Colon (tissue), 2 donors: ENCODE results near the gene ZSWIM3.
"Not testable (repeated sequence)": the region's sequence is repeated elsewhere in the genome, so short reads cannot be mapped to it uniquely, and the experiment has no call there.

Experiments
- FAIRE-seq: peaks from 2 replicates; lab custom pipeline; 2012; peaks lifted over from hg19 to GRCh38; lab: Jason Lieb, UNC
- donor health status: control.
- donor health status: control.

ZSWIM3 gene

GRCh38 chr20:45857114-45857881 is at the start of gene ZSWIM3, which contains the start of gene ACOT8:
TSS of gene ZSWIM3 (plus strand) at chr20:45857614. CDS start at chr20:45857826, 212 bp downstream.
TSS of gene ACOT8 (minus strand) at chr20:45857392. CDS start at chr20:45857315, 77 bp downstream.
- no peak for FAIRE-seq

- FAIRE-seq, result no peak
Observed at GRCh38 chr20:45810191-45810970, 47.0 kb upstream of the ZSWIM3 start.

- FAIRE-seq, result peak; percentile 55
Observed at GRCh38 chr20:45812157-45813005, 45.0 kb upstream of the ZSWIM3 start, which contains the start of gene UBE2C. TSS of gene UBE2C (plus strand) at chr20:45812644. CDS start at chr20:45812696, 52 bp downstream.

- FAIRE-seq, result no peak
Observed at GRCh38 chr20:45813006-45813340, 44.4 kb upstream of the ZSWIM3 start.

- FAIRE-seq, result no peak
Observed at GRCh38 chr20:45813489-45813888, 43.9 kb upstream of the ZSWIM3 start.

GRCh38 chr20:45814314-45814713 is 43.1 kb upstream of the ZSWIM3 start:
- FAIRE-seq, result no peak

- FAIRE-seq, result no peak
Observed at GRCh38 chr20:45816951-45817350, 40.5 kb upstream of the ZSWIM3 start.

- no peak for FAIRE-seq
Observed at GRCh38 chr20:45817376-45818194, 39.8 kb upstream of the ZSWIM3 start.

GRCh38 chr20:45818239-45818638 is 39.2 kb upstream of the ZSWIM3 start:
- no peak for FAIRE-seq

GRCh38 chr20:45819466-45819865 is 37.9 kb upstream of the ZSWIM3 start:
- FAIRE-seq, result no peak

- no peak for FAIRE-seq
Observed at GRCh38 chr20:45821947-45822346, 35.5 kb upstream of the ZSWIM3 start.

GRCh38 chr20:45822857-45823256 is 34.6 kb upstream of the ZSWIM3 start:
- FAIRE-seq, result no peak

- no peak for FAIRE-seq
Observed at GRCh38 chr20:45823949-45824835, 33.2 kb upstream of the ZSWIM3 start.

GRCh38 chr20:45826381-45827019 is 30.9 kb upstream of the ZSWIM3 start:
- no peak for FAIRE-seq

GRCh38 chr20:45827030-45827652 is 30.3 kb upstream of the ZSWIM3 start, which contains the start of gene TNNC2:
TSS of gene TNNC2 (minus strand) at chr20:45827312. CDS start at chr20:45827248, 64 bp downstream.
- no peak for FAIRE-seq

- FAIRE-seq, result no peak
Observed at GRCh38 chr20:45827712-45828111, 29.7 kb upstream of the ZSWIM3 start.

- no peak for FAIRE-seq
Observed at GRCh38 chr20:45828589-45828988, 28.8 kb upstream of the ZSWIM3 start.

- not testable (repeated sequence) for FAIRE-seq
Observed at GRCh38 chr20:45829673-45830106, 27.7 kb upstream of the ZSWIM3 start.

- no peak for FAIRE-seq
Observed at GRCh38 chr20:45832619-45833018, 24.8 kb upstream of the ZSWIM3 start.
